K562 (cell line): ENCODE data around the gene S100A3. TPM values are rescaled to one million over a fixed set of nuclear protein-coding genes. Genes with fewer than 3 reads are reported as not detected.

Source experiments
- ATAC-seq: fragments of 200-7000 bp; cut with Tn5 transposase; 3 replicates; pipeline ENCODE4 v1.9.1; 2020; ENCODE audit warnings: moderate library complexity
- BruUV-seq: library from RNA; stranded (reverse); fragments of 400-500 nt; replicated peaks from 2 replicates; lab custom pipeline; 2021; lab: Mats Ljungman, UMichigan
- CTCF ChIA-PET: fragments of 300-600 bp; formaldehyde crosslinking; extraction: SDS; loops from one replicate; lab custom pipeline; 2021; ENCODE audit warnings: low intra/inter-chr PET ratio; lab: Yijun Ruan, JAX
- POLR2A ChIA-PET: fragments of 300-600, 350-650 bp; sonication (Branson Sonifier 250); formaldehyde crosslinking; extraction: SDS; loops from one replicate; lab custom pipeline; 2021; ENCODE audit warnings: antibody characterized with exemption, inconsistent platforms; lab: Yijun Ruan, JAX
- DNase-seq, 4 experiments: peaks; one replicate each; pipeline versions ENCODE4 v3.0.0 to v3.0.0-alpha.2; 2011 to 2018; ENCODE audit warnings: low spot score in 3 of 4, mixed read lengths in 3 of 4; ENCODE audit errors: extremely low read depth in 1 of 4
- FAIRE-seq: peaks from 2 replicates; lab custom pipeline; 2011; peaks lifted over from hg19 to GRCh38; lab: Jason Lieb, UNC
- H2AFZ ChIP-seq: 2 replicates; pipeline ENCODE4 v1.6.0; 2011; ENCODE audit warnings: low read depth, low read length, control low read depth, inconsistent platforms
- H3K27ac ChIP-seq: fragments of 200-600 bp; 3 replicates; pipeline ENCODE4 v1.8.0; 2011; ENCODE audit warnings: low read depth, mild to moderate bottlenecking, control low read depth, inconsistent platforms, low read length, moderate library complexity, mixed read lengths; ENCODE audit errors: extremely low read depth
- H3K27me3 ChIP-seq, 2 experiments: fragments of 300-600 bp in 1 of 2; 2 replicates in 1 of 2; 3 replicates in 1 of 2; pipeline versions ENCODE4 v1.6.0 to v1.8.0; 2011; ENCODE audit warnings: inconsistent platforms in 2 of 2, low read length in 2 of 2, mild to moderate bottlenecking in 1 of 2, mixed read lengths in 1 of 2, moderate library complexity in 1 of 2; ENCODE audit not compliant: control insufficient read depth in 2 of 2, insufficient read depth in 2 of 2
- H3K36me3 ChIP-seq: fragments of 300-600 bp; 3 replicates; pipeline ENCODE4 v1.8.0; 2011; ENCODE audit warnings: mild to moderate bottlenecking, low read length, inconsistent platforms; ENCODE audit not compliant: control insufficient read depth, insufficient read depth
- H3K4me1 ChIP-seq, 2 experiments: fragments of 200-600 bp in 1 of 2; replicated peaks in 1 of 2; 2 replicates in 1 of 2; 3 replicates in 1 of 2; pipeline versions ENCODE4 v1.5.1 to v1.8.0; 2011; ENCODE audit warnings: inconsistent platforms in 2 of 2, low read length in 2 of 2, mild to moderate bottlenecking in 1 of 2, mixed read lengths in 1 of 2, moderate library complexity in 1 of 2; ENCODE audit not compliant: control insufficient read depth in 2 of 2, insufficient read depth in 2 of 2
- H3K4me2 ChIP-seq: 2 replicates; pipeline ENCODE4 v1.6.1; 2011; ENCODE audit warnings: low read length, control low read depth, inconsistent platforms, mixed read lengths; ENCODE audit not compliant: insufficient read depth
- H3K4me3 ChIP-seq: fragments of 200-600 bp; sonication (generic), shearing (Covaris generic); 2 replicates; pipeline ENCODE4 v1.5.1; 2016; ENCODE audit warnings: control low read depth, inconsistent platforms
- H3K79me2 ChIP-seq: fragments of 200-600 bp; 3 replicates; pipeline ENCODE4 v1.8.0; 2011; ENCODE audit warnings: low read length, inconsistent platforms; ENCODE audit not compliant: control insufficient read depth, insufficient read depth
- H3K9ac ChIP-seq, 2 experiments: 2 replicates each; pipeline versions ENCODE4 v1.6.0 to v1.6.1; 2011; ENCODE audit warnings: low read depth in 2 of 2, low read length in 2 of 2, control low read depth in 1 of 2, inconsistent platforms in 1 of 2, mild to moderate bottlenecking in 1 of 2, mixed read lengths in 1 of 2; ENCODE audit not compliant: insufficient read depth in 1 of 2
- H3K9me1 ChIP-seq: one replicate; pipeline ENCODE4 v1.6.0; 2011; ENCODE audit warnings: inconsistent platforms, mild to moderate bottlenecking, low read length, moderate library complexity; ENCODE audit not compliant: control insufficient read depth, insufficient read depth
- H3K9me3 ChIP-seq: replicated peaks from 2 replicates; pipeline ENCODE4 v1.5.1; 2011; ENCODE audit warnings: low read depth, low read length, inconsistent platforms; ENCODE audit not compliant: control insufficient read depth, insufficient read depth
- H4K20me1 ChIP-seq: replicated peaks from 2 replicates; pipeline ENCODE4 v1.6.1; 2011; ENCODE audit warnings: low read length, inconsistent platforms, mixed read lengths; ENCODE audit not compliant: control insufficient read depth, insufficient read depth
- C11orf30 ChIP-seq: fragments of 450-650 bp; IDR thresholded peaks from 2 replicates; pipeline ENCODE4 v1.6.1; 2016; ENCODE audit warnings: low read depth, mild to moderate bottlenecking
- CLOCK ChIP-seq: fragments of 250-450 bp; sonication (Bioruptor Pico); IDR thresholded peaks from 2 replicates; pipeline ENCODE4 v1.4.0; 2020; ENCODE audit warnings: mild to moderate bottlenecking, moderate library complexity, borderline replicate concordance
- CREM ChIP-seq: IDR thresholded peaks from 2 replicates; pipeline ENCODE4 v1.6.1; 2014; ENCODE audit warnings: antibody characterized with exemption, low read depth
- ESRRB ChIP-seq: fragments of 250-450 bp; sonication (Bioruptor Pico); IDR thresholded peaks from 2 replicates; pipeline ENCODE4 v1.5.0; 2020; ENCODE audit warnings: mild to moderate bottlenecking, moderate library complexity, borderline replicate concordance
- KLF16 ChIP-seq: IDR thresholded peaks from 2 replicates; pipeline ENCODE4 v1.6.1; 2016; ENCODE audit warnings: antibody characterized with exemption
- MAFG ChIP-seq: fragments of 450-650 bp; conservative IDR thresholded peaks from 2 replicates; pipeline ENCODE4 v1.6.1; 2016; ENCODE audit warnings: missing genetic modification characterization, missing compliant biosample characterization
- MAZ ChIP-seq, 2 experiments: fragments of 450-650 bp in 1 of 2; sonication (generic) in 1 of 2; formaldehyde crosslinking; IDR thresholded peaks in 1 of 2; conservative IDR thresholded peaks in 1 of 2; 2 replicates each; pipeline versions ENCODE4 v1.4.0 to v1.5.0; 2020; ENCODE audit warnings: mild to moderate bottlenecking in 1 of 2, missing genetic modification reagents in 1 of 2
- POLR2AphosphoS2 ChIP-seq: IDR thresholded peaks from 2 replicates; pipeline ENCODE4 v1.6.1; 2012; ENCODE audit warnings: low read length, improper control_type of control experiment
- PTTG1 ChIP-seq: fragments of 450-650 bp; IDR thresholded peaks from 2 replicates; pipeline ENCODE4 v1.6.1; 2016; ENCODE audit warnings: low read depth, mild to moderate bottlenecking, missing genetic modification characterization, missing compliant biosample characterization
- SUPT5H ChIP-seq: fragments of 450-650 bp; IDR thresholded peaks from 2 replicates; pipeline ENCODE4 v1.6.1; 2016
- TEAD1 ChIP-seq, 2 experiments: fragments of 450-650 bp in 1 of 2; sonication (generic) in 1 of 2; formaldehyde crosslinking; IDR thresholded peaks; 2 replicates each; pipeline versions ENCODE4 v1.4.0 to v1.8.0; 2020 to 2022; ENCODE audit warnings: mild to moderate bottlenecking in 2 of 2, missing genetic modification reagents in 1 of 2
- TFAM ChIP-seq: fragments of 250-450 bp; sonication (Bioruptor Pico); conservative IDR thresholded peaks from 2 replicates; pipeline ENCODE4 v1.5.0; 2021; ENCODE audit warnings: mild to moderate bottlenecking, moderate library complexity
- TRIM24 ChIP-seq, 2 experiments: fragments of 450-650 bp; IDR thresholded peaks; 2 replicates each; pipeline ENCODE4 v1.6.1; 2016
- ZFP30 ChIP-seq: fragments of 250-450 bp; sonication (Bioruptor Pico); IDR thresholded peaks from 2 replicates; pipeline ENCODE4 v1.8.0; 2022; ENCODE audit warnings: moderate library complexity, mild to moderate bottlenecking, inconsistent platforms, borderline replicate concordance
- ZNF121 ChIP-seq: sonication (generic); formaldehyde crosslinking; conservative IDR thresholded peaks from 2 replicates; pipeline ENCODE4 v1.8.0; 2022; ENCODE audit warnings: missing genetic modification reagents
- ZNF3 ChIP-seq: fragments of 250-450 bp; sonication (Bioruptor Pico); IDR thresholded peaks from 2 replicates; pipeline ENCODE4 v1.5.0; 2021; ENCODE audit warnings: mild to moderate bottlenecking, moderate library complexity
- ZNF507 ChIP-seq: conservative IDR thresholded peaks from 2 replicates; pipeline ENCODE4 v1.6.1; 2017; ENCODE audit warnings: missing genetic modification characterization, missing compliant biosample characterization
- ZNF830 ChIP-seq: fragments of 250-450 bp; sonication (Bioruptor Pico); IDR thresholded peaks from 2 replicates; pipeline ENCODE4 v1.5.0; 2021; ENCODE audit warnings: mild to moderate bottlenecking
- WGBS: fragments of 100-300 bp; shearing (Covaris generic); methylation state at CpG from one replicate; pipeline ENCODE4 v1.1.6; 2016; ENCODE audit warnings: low coverage, mixed read lengths; ENCODE audit not compliant: insufficient coverage; ENCODE audit errors: missing lambda C conversion rate; 5-methylcytosine and 5-hydroxymethylcytosine counted together
- in situ Hi-C: fragments of 300-500 bp; cut with MboI; formaldehyde crosslinking; loops from 4 replicates; pipeline ENCODE4 v1.15.0; 2018; ENCODE audit warnings: inconsistent platforms, mixed read lengths
- intact Hi-C: fragments of 100-400 bp; cut with micrococcal nuclease; formaldehyde crosslinking; loops from 2 replicates; pipeline ENCODE4 v1.14.2; 2022
- polyA plus RNA-seq, 8 experiments: library from polyadenylated mRNA; depleted of rRNA in 4 of 8; stranded (reverse) in 5 of 8; unstranded in 3 of 8; fragments of >200 nt; fragmentation: Nextera tagmentation in 2 of 8; fragmentation: Illumina TruSeq in 1 of 8; extraction: Ambion mirVana in 2 of 8; extraction: Trizol in 1 of 8; gene quantifications; 2 replicates each; pipeline versions ENCODE4 v1.2.1 to v1.2.3, GENCODE V29; 2011 to 2014; ENCODE audit warnings: inconsistent platforms in 1 of 8, missing spikeins in 1 of 8
- total RNA-seq, 7 experiments: library from RNA; depleted of rRNA in 6 of 7; stranded (reverse); fragments of >200 nt in 6 of 7; fragmentation: Illumina TruSeq in 2 of 7; extraction: Trizol in 2 of 7; gene quantifications; 2 replicates each; pipeline versions ENCODE4 v1.2.1 to v1.2.3, GENCODE V29; 2011 to 2021; ENCODE audit warnings: low replicate concordance in 1 of 7
- TF ChIP-seq, protein P1 (sequence below): fragments of 250-450 bp; sonication (Bioruptor Pico); IDR thresholded peaks from 2 replicates; pipeline ENCODE4 v1.4.0; 2020; ENCODE audit warnings: borderline replicate concordance

Gene S100A3
- total and polyA plus RNA-seq, 9 of the 15 experiments (the other 6 are each of a cell fraction or from before 2014, with no cell fraction given) = 0.08 to 1.7 (median 0.18) TPM; not detected in 4

- no peaks in the 10 kb centered on the region for H3K27me3 ChIP-seq
- intact Hi-C loops (loop anchor here (1.0 to 5.0 kb wide), 6 partner anchors 30 to 216 kb away; partner anchors contain the start of gene S100A13), in situ Hi-C loops (loop anchor here (5.0 to 10.0 kb wide), 2 partner anchors 36 to 54 kb away; no protein-coding TSS in a partner anchor)
- H3K9me1 ChIP-seq = peaks cover 9% of the 10 kb centered on the region
- no TSS peak for BruUV-seq
- peak overlapping the region; percentile 63; the same call in 2 of the 3 replicates for H3K27ac ChIP-seq
- no peak overlapping the region for H3K4me3 ChIP-seq
- H3K9me3 ChIP-seq = no peaks in the 10 kb centered on the region
- ATAC-seq = peak; percentile 81
- no peaks in the 10 kb centered on the region for H3K79me2 ChIP-seq
- CTCF ChIA-PET = interaction anchor here (0.6 to 5.0 kb wide), 8 partner anchors 17 to 779 kb away, joined by 3 to 58 read pairs (median 4); partner anchors contain the start of gene INTS3
- H3K4me1 ChIP-seq = peaks cover 38% of the 10 kb centered on the region in 2 experiments
- no peaks in the 10 kb centered on the region for H4K20me1 ChIP-seq
- no peaks in the 10 kb centered on the region for H3K36me3 ChIP-seq
- H3K9ac ChIP-seq = peak overlapping the region; percentile 42 to 65; a peak in 2 of 4 replicates
- 22% methylated on average over 25 of the region's 25 CpGs for WGBS
- peak; percentile 96 for FAIRE-seq
- DNase-seq = peak; percentile 89 to 92 (median 90)
- peak overlapping the region; percentile 98 for H2AFZ ChIP-seq
- POLR2A ChIA-PET = interaction anchor here (0.5 to 1.7 kb wide), 8 partner anchors 9 to 422 kb away, joined by 3 to 6 read pairs (median 4); partner anchors contain the start of genes CHTOP and RPS27
- peak overlapping the region; percentile 75 for H3K4me2 ChIP-seq
- TF ChIP-seq CREM = peak; percentile 94
- no peak for TF ChIP-seq ZNF3 (CRISPR knock-in tag)
- peak in 1 of 2 experiments; percentile 52; a peak in 2 of 4 replicates for TF ChIP-seq TEAD1 (CRISPR knock-in tag; IDR thresholded peaks at IDR 0.05)
- no peak for TF ChIP-seq ZFP30 (CRISPR knock-in tag)
- TF ChIP-seq ZNF121 (CRISPR knock-in tag) = no peak
- TF ChIP-seq POLR2AphosphoS2 = no peak
- no peak for TF ChIP-seq CLOCK (CRISPR knock-in tag)
- no peak for TF ChIP-seq SUPT5H
- peak; percentile 76 for TF ChIP-seq C11orf30
- TF ChIP-seq, protein P1, sequence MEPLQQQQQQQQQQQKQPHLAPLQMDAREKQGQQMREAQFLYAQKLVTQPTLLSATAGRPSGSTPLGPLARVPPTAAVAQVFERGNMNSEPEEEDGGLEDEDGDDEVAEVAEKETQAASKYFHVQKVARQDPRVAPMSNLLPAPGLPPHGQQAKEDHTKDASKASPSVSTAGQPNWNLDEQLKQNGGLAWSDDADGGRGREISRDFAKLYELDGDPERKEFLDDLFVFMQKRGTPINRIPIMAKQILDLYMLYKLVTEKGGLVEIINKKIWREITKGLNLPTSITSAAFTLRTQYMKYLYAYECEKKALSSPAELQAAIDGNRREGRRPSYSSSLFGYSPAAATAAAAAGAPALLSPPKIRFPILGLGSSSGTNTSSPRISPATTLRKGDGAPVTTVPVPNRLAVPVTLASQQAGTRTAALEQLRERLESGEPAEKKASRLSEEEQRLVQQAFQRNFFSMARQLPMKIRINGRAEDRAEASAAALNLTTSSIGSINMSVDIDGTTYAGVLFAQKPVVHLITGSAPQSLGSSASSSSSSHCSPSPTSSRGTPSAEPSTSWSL (CRISPR knock-in tag) = no peak
- TF ChIP-seq MAZ (CRISPR knock-in tag; conservative IDR thresholded peaks at IDR 0.05 in 1 of 2, IDR thresholded peaks at IDR 0.05 in 1 of 2) = peak; percentile 56 to 82; a peak in 3 of 4 replicates
- no peak for TF ChIP-seq TRIM24 (IDR thresholded peaks at IDR 0.05)
- TF ChIP-seq PTTG1 (tag) = no peak
- TF ChIP-seq TFAM (CRISPR knock-in tag) = no peak
- TF ChIP-seq MAFG (tag) = 0 out of 2 replicates have a peak, but pooled peaks have one; percentile 29
- TF ChIP-seq KLF16 = peak; percentile 60; the same call in 1 of the 2 replicates
- TF ChIP-seq ZNF830 (CRISPR knock-in tag) = no peak
- no peak for TF ChIP-seq ZNF507
- no peak for TF ChIP-seq ESRRB (CRISPR knock-in tag)
Observed at GRCh38 chr1:153568367-153569099, 19.5 kb upstream of the S100A3 start.
